ENCODE measurements around the gene MS4A4A. TPM values are rescaled to one million over a fixed set of nuclear protein-coding genes. Genes with fewer than 3 reads are reported as not detected.
A peak's percentile ranks its signal among the peaks of the same experiment; 100 is the strongest.

The MS4A4A gene
- total RNA-seq, 2 experiments from 2014 or later, result not detected

- H3K4me1 Mint-ChIP-seq (ENCODE audit: low read depth), result no peaks in the 10 kb centered on the region
- POLR2A ChIA-PET, result no interaction called here
- H3K9me3 Mint-ChIP-seq (ENCODE audit: insufficient read depth), result no peaks in the 10 kb centered on the region
- H3K27me3 Mint-ChIP-seq (ENCODE audit: low read depth), result peaks cover 20% of the 10 kb centered on the region
- no peak overlapping the region for H3K27ac Mint-ChIP-seq
- no peak for ATAC-seq
- no peak for DNase-seq
- CTCF ChIA-PET, result interaction anchor here (0.9 to 1.6 kb wide), 3 partner anchors 23 to 72 kb away, joined by 3 to 4 read pairs (median 3); no protein-coding TSS in a partner anchor
- H3K4me3 Mint-ChIP-seq, result no peak overlapping the region
- H3K36me3 Mint-ChIP-seq (ENCODE audit: low read depth), result no peaks in the 10 kb centered on the region
These were observed 56.4 kb downstream of the MS4A4A start for GRCh38 chr11:60336767-60337391.

GRCh38 chr11:60338053-60338452 lies 57.6 kb downstream of the MS4A4A start:
- CTCF ChIA-PET, result no interaction called here
- no peak for ATAC-seq
- Mint-ChIP-seq H3K27me3 (ENCODE audit: low read depth) (peaks cover 19% of the 10 kb centered on the region), H3K4me1 (ENCODE audit: low read depth) (no peaks in the 10 kb centered on the region), H3K36me3 (ENCODE audit: low read depth) (no peaks in the 10 kb centered on the region), H3K27ac (no peak overlapping the region), H3K9me3 (ENCODE audit: insufficient read depth) (no peaks in the 10 kb centered on the region), H3K4me3 (no peak overlapping the region)
- no peak for DNase-seq
- POLR2A ChIA-PET, result no interaction called here

GRCh38 chr11:60339356-60339755 lies 58.9 kb downstream of the MS4A4A start:
- no peak for DNase-seq
- POLR2A ChIA-PET, result no interaction called here
- no peak for ATAC-seq
- Mint-ChIP-seq H3K4me3 (no peak overlapping the region), H3K27me3 (ENCODE audit: low read depth) (peaks cover 18% of the 10 kb centered on the region), H3K27ac (no peak overlapping the region), H3K9me3 (ENCODE audit: insufficient read depth) (no peaks in the 10 kb centered on the region), H3K36me3 (ENCODE audit: low read depth) (no peaks in the 10 kb centered on the region), H3K4me1 (ENCODE audit: low read depth) (no peaks in the 10 kb centered on the region)
- CTCF ChIA-PET, result no interaction called here

- ATAC-seq (no peak), DNase-seq (peak; percentile 34)
- H3K4me1 Mint-ChIP-seq (ENCODE audit: low read depth), result no peaks in the 10 kb centered on the region
- no peaks in the 10 kb centered on the region for H3K9me3 Mint-ChIP-seq (ENCODE audit: insufficient read depth)
- no peak overlapping the region for H3K27ac Mint-ChIP-seq
- no peaks in the 10 kb centered on the region for H3K36me3 Mint-ChIP-seq (ENCODE audit: low read depth)
- POLR2A ChIA-PET, result no interaction called here
- peaks cover 9% of the 10 kb centered on the region for H3K27me3 Mint-ChIP-seq (ENCODE audit: low read depth)
- no peak overlapping the region for H3K4me3 Mint-ChIP-seq
- CTCF ChIA-PET, result interaction anchor here (0.6 to 1.0 kb wide), 7 partner anchors 10 to 301 kb away, joined by 3 to 10 read pairs (median 3); no protein-coding TSS in a partner anchor
These were observed 62.7 kb downstream of the MS4A4A start for GRCh38 chr11:60343094-60343704.

GRCh38 chr11:60344146-60344545 lies 63.7 kb downstream of the MS4A4A start:
- H3K27me3 Mint-ChIP-seq (ENCODE audit: low read depth), result peaks cover 9% of the 10 kb centered on the region
- H3K4me1 Mint-ChIP-seq (ENCODE audit: low read depth), result no peaks in the 10 kb centered on the region
- no peaks in the 10 kb centered on the region for H3K9me3 Mint-ChIP-seq (ENCODE audit: insufficient read depth)
- H3K36me3 Mint-ChIP-seq (ENCODE audit: low read depth), result no peaks in the 10 kb centered on the region
- DNase-seq, result no peak
- H3K27ac Mint-ChIP-seq, result no peak overlapping the region
- ChIA-PET POLR2A (no interaction called here), CTCF (interaction anchor here (1.1 kb wide), 1 partner anchor 293 kb away, joined by 3 read pairs; no protein-coding TSS in a partner anchor)
- no peak for ATAC-seq
- H3K4me3 Mint-ChIP-seq, result no peak overlapping the region

- peaks cover 4% of the 10 kb centered on the region for H3K27me3 Mint-ChIP-seq (ENCODE audit: low read depth)
- no peaks in the 10 kb centered on the region for H3K9me3 Mint-ChIP-seq (ENCODE audit: insufficient read depth)
- CTCF ChIA-PET, result interaction anchor here (0.7 to 1.1 kb wide), 5 partner anchors 11 to 1687 kb away, joined by 3 to 5 read pairs (median 3); no protein-coding TSS in a partner anchor
- ATAC-seq (no peak), DNase-seq (peak; percentile 26)
- no peak overlapping the region for H3K4me3 Mint-ChIP-seq
- POLR2A ChIA-PET, result no interaction called here
- H3K4me1 Mint-ChIP-seq (ENCODE audit: low read depth), result no peaks in the 10 kb centered on the region
- no peak overlapping the region for H3K27ac Mint-ChIP-seq
- H3K36me3 Mint-ChIP-seq (ENCODE audit: low read depth), result no peaks in the 10 kb centered on the region
These were observed 65.0 kb downstream of the MS4A4A start for GRCh38 chr11:60345489-60345888.

GRCh38 chr11:60347084-60347797 lies 66.8 kb downstream of the MS4A4A start:
- CTCF ChIA-PET, result no interaction called here
- no peak for DNase-seq
- Mint-ChIP-seq H3K9me3 (ENCODE audit: insufficient read depth) (no peaks in the 10 kb centered on the region), H3K36me3 (ENCODE audit: low read depth) (no peaks in the 10 kb centered on the region), H3K4me3 (no peak overlapping the region), H3K4me1 (ENCODE audit: low read depth) (no peaks in the 10 kb centered on the region), H3K27me3 (ENCODE audit: low read depth) (peaks cover 4% of the 10 kb centered on the region), H3K27ac (no peak overlapping the region)
- ATAC-seq, result no peak
- POLR2A ChIA-PET, result no interaction called here

- H3K4me3 Mint-ChIP-seq, result no peak overlapping the region
- ATAC-seq (no peak), DNase-seq (no peak)
- ChIA-PET CTCF (interaction anchor here (0.6 to 1.6 kb wide), 3 partner anchors 14 to 786 kb away, joined by 3 read pairs; no protein-coding TSS in a partner anchor), POLR2A (no interaction called here)
- no peaks in the 10 kb centered on the region for H3K4me1 Mint-ChIP-seq (ENCODE audit: low read depth)
- H3K9me3 Mint-ChIP-seq (ENCODE audit: insufficient read depth), result no peaks in the 10 kb centered on the region
- H3K27me3 Mint-ChIP-seq (ENCODE audit: low read depth), result peaks cover 6% of the 10 kb centered on the region
- H3K36me3 Mint-ChIP-seq (ENCODE audit: low read depth), result no peaks in the 10 kb centered on the region
- no peak overlapping the region for H3K27ac Mint-ChIP-seq
These were observed 67.7 kb downstream of the MS4A4A start for GRCh38 chr11:60348116-60348515.

GRCh38 chr11:60349990-60350389 lies 69.5 kb downstream of the MS4A4A start:
- Mint-ChIP-seq H3K27me3 (ENCODE audit: low read depth) (peaks cover 6% of the 10 kb centered on the region), H3K36me3 (ENCODE audit: low read depth) (no peaks in the 10 kb centered on the region), H3K4me3 (no peak overlapping the region), H3K9me3 (ENCODE audit: insufficient read depth) (no peaks in the 10 kb centered on the region), H3K27ac (no peak overlapping the region), H3K4me1 (ENCODE audit: low read depth) (no peaks in the 10 kb centered on the region)
- no peak for DNase-seq
- CTCF ChIA-PET, result interaction anchor here (0.6 kb wide), 1 partner anchor 704 kb away, joined by 3 read pairs; no protein-coding TSS in a partner anchor
- POLR2A ChIA-PET, result no interaction called here
- no peak for ATAC-seq

GRCh38 chr11:60357771-60358170 lies 77.3 kb downstream of the MS4A4A start:
- no peak overlapping the region for H3K4me3 Mint-ChIP-seq
- DNase-seq, result no peak
- ATAC-seq, result no peak
- H3K4me1 Mint-ChIP-seq (ENCODE audit: low read depth), result no peaks in the 10 kb centered on the region
- ChIA-PET POLR2A (no interaction called here), CTCF (no interaction called here)
- no peaks in the 10 kb centered on the region for H3K9me3 Mint-ChIP-seq (ENCODE audit: insufficient read depth)
- no peak overlapping the region for H3K27ac Mint-ChIP-seq
- H3K27me3 Mint-ChIP-seq (ENCODE audit: low read depth), result peaks cover 3% of the 10 kb centered on the region
- H3K36me3 Mint-ChIP-seq (ENCODE audit: low read depth), result no peaks in the 10 kb centered on the region

All from activated CD8-positive, alpha-beta T cell treated with anti-CD3 and anti-CD28 coated beads, Interleukin-2, amount 10 ng/mL, durations not matched to agents 7 days and 5 days (primary cell).